Ascending aorta (tissue), 2 donors: Measurements from ENCODE around the gene FUCA2. TPM values are rescaled to one million over a fixed set of nuclear protein-coding genes. Genes with fewer than 3 reads are reported as not detected.

ENCODE experiments used
- DNase-seq, 2 donors: peaks; one replicate each; pipeline ENCODE4 v3.0.0-alpha.2; 2019; ENCODE audit warnings: low spot score in 2 of 2
- H3K27ac ChIP-seq, 2 donors: fragments of 200-600 bp; sonication (generic); one replicate each; pipeline ENCODE4 v1.5.1; 2016 to 2017; ENCODE audit warnings: mild to moderate bottlenecking in 1 of 2
- H3K27me3 ChIP-seq: fragments of 200-600 bp; sonication (generic); one replicate; pipeline ENCODE4 v1.5.1; 2017
- H3K36me3 ChIP-seq, 2 donors: fragments of 200-600 bp; sonication (generic); one replicate each; pipeline ENCODE4 v1.5.1; 2016
- H3K4me1 ChIP-seq, 2 donors: fragments of 200-600 bp; sonication (generic); one replicate each; pipeline ENCODE4 v1.5.1; 2016 to 2017; ENCODE audit warnings: mild to moderate bottlenecking in 1 of 2
- H3K4me3 ChIP-seq, 2 donors: fragments of 200-600 bp; sonication (generic); one replicate each; pipeline ENCODE4 v1.5.1; 2016 to 2017; ENCODE audit warnings: mild to moderate bottlenecking in 1 of 2
- H3K9me3 ChIP-seq, 2 donors: fragments of 200-600 bp; sonication (generic); one replicate each; pipeline ENCODE4 v1.5.1; 2016
- CTCF ChIP-seq, 3 experiments: fragments of 200-600 bp in 2 of 3; fragments of 450-650 bp in 1 of 3; sonication (generic) in 2 of 3; IDR thresholded peaks; one replicate each; pipeline ENCODE4 v1.5.1; 2016 to 2019; ENCODE audit warnings: antibody characterized with exemption in 3 of 3, mild to moderate bottlenecking in 1 of 3, moderate library complexity in 1 of 3
- intact Hi-C: fragments of 100-400 bp; cut with DNase I; formaldehyde crosslinking; loops from one replicate; pipeline ENCODE4 v1.15.1; 2023
- total RNA-seq: library from RNA; depleted of rRNA; stranded (reverse); fragments of >200 nt; gene quantifications from one replicate; pipeline ENCODE4 v1.1.0, GENCODE V29; 2016

FUCA2 gene
- total RNA-seq, 1 donor from 2014 or later, result 9.7 TPM

GRCh38 chr6:143527677-143528076, 16.2 kb upstream of the FUCA2 start:
- H3K36me3 ChIP-seq, result no peaks in the 10 kb centered on the region
- intact Hi-C loops, result no loop called here

GRCh38 chr6:143525356-143525755, 13.8 kb upstream of the FUCA2 start:
- Histone ChIP-seq H3K36me3 (no peaks in the 10 kb centered on the region), H3K4me3 (no peak overlapping the region), H3K27ac (no peak overlapping the region), H3K4me1 (no peaks in the 10 kb centered on the region), H3K27me3 (no peaks in the 10 kb centered on the region), H3K9me3 (no peaks in the 10 kb centered on the region)
- no peak for TF ChIP-seq CTCF (IDR thresholded peaks at IDR 0.05)
- DNase-seq, result no peak
- intact Hi-C loops, result no loop called here

More at GRCh38 chr6:143527677-143528076, 16.2 kb upstream of the FUCA2 start:
- Histone ChIP-seq H3K27ac (no peak overlapping the region), H3K4me3 (no peak overlapping the region), H3K4me1 (no peaks in the 10 kb centered on the region), H3K9me3 (no peaks in the 10 kb centered on the region), H3K27me3 (no peaks in the 10 kb centered on the region)
- no peak for DNase-seq
- TF ChIP-seq CTCF (IDR thresholded peaks at IDR 0.05), result no peak

- intact Hi-C loops, result no loop called here
- H3K36me3 ChIP-seq, result no peaks in the 10 kb centered on the region
- DNase-seq, result no peak
- no peaks in the 10 kb centered on the region for H3K4me1 ChIP-seq
- TF ChIP-seq CTCF (IDR thresholded peaks at IDR 0.05), result no peak
- no peak overlapping the region for H3K4me3 ChIP-seq
- H3K27me3 ChIP-seq, result no peaks in the 10 kb centered on the region
- no peak overlapping the region for H3K27ac ChIP-seq
- no peaks in the 10 kb centered on the region for H3K9me3 ChIP-seq
Observed at GRCh38 chr6:143522039-143522600, 10.6 kb upstream of the FUCA2 start.

GRCh38 chr6:143517447-143517773, 5.9 kb upstream of the FUCA2 start:
- no peak overlapping the region for H3K4me3 ChIP-seq
- H3K27ac ChIP-seq, result no peak overlapping the region
- intact Hi-C loops, result no loop called here
- DNase-seq, result no peak
- H3K36me3 ChIP-seq, result no peaks in the 10 kb centered on the region
- H3K27me3 ChIP-seq, result no peaks in the 10 kb centered on the region
- TF ChIP-seq CTCF (IDR thresholded peaks at IDR 0.05), result no peak
- no peaks in the 10 kb centered on the region for H3K9me3 ChIP-seq
- peaks cover 5 to 9% of the 10 kb centered on the region in 2 donors for H3K4me1 ChIP-seq

- DNase-seq, result no peak
- no peak overlapping the region for H3K27ac ChIP-seq
- H3K9me3 ChIP-seq, result no peaks in the 10 kb centered on the region
- peaks cover 5 to 9% of the 10 kb centered on the region in 2 donors for H3K4me1 ChIP-seq
- intact Hi-C loops, result no loop called here
- no peaks in the 10 kb centered on the region for H3K27me3 ChIP-seq
- no peak for TF ChIP-seq CTCF (IDR thresholded peaks at IDR 0.05)
- H3K36me3 ChIP-seq, result no peaks in the 10 kb centered on the region
- H3K4me3 ChIP-seq, result no peak overlapping the region
Observed at GRCh38 chr6:143516690-143517446, 5.3 kb upstream of the FUCA2 start.
